Activated naive CD8-positive, alpha-beta T cell (primary cell): ENCODE measurements around the gene MZT2B.
"Not testable (repeated sequence)": the region's sequence is repeated elsewhere in the genome, so short reads cannot be mapped to it uniquely, and the experiment has no call there.

ENCODE experiments used
- H3K27ac Mint-ChIP-seq: one replicate; pipeline ENCODE4 v1.8.0; 2021; ENCODE audit warnings: mixed read lengths
- H3K27me3 Mint-ChIP-seq: one replicate; pipeline ENCODE4 v1.8.0; 2021; ENCODE audit warnings: mixed read lengths
- H3K36me3 Mint-ChIP-seq: one replicate; pipeline ENCODE4 v1.8.0; 2021; ENCODE audit warnings: mixed read lengths
- H3K4me1 Mint-ChIP-seq: one replicate; pipeline ENCODE4 v1.8.0; 2021; ENCODE audit warnings: low read depth, mixed read lengths
- H3K4me3 Mint-ChIP-seq: one replicate; pipeline ENCODE4 v1.8.0; 2021; ENCODE audit warnings: mild to moderate bottlenecking, mixed read lengths
- H3K9me3 Mint-ChIP-seq: one replicate; pipeline ENCODE4 v1.8.0; 2021; ENCODE audit warnings: low read depth, mixed read lengths

MZT2B gene

DNA sequence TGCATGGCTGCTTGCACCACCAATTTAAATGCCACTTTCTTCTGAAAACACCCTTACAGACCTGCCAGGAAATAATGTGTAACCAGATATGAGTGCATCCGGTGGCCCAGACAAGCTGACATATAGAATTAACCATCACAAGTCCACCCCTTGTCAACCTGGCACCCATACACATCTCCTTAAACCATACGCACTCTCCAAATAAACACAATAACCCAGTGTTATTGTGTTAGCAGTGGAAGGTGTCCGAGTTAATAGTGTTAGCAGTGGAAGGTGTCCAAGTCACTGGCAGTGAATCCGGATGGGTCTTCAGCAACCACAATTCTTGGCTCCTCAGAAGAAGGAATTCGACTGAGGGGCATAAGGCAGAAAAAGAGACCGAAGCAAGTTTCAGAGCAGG, 33.5 kb upstream of the MZT2B start:
- not testable (repeated sequence) for H3K36me3 Mint-ChIP-seq, H3K27me3 Mint-ChIP-seq, H3K9me3 Mint-ChIP-seq, H3K27ac Mint-ChIP-seq, H3K4me1 Mint-ChIP-seq, H3K4me3 Mint-ChIP-seq

DNA sequence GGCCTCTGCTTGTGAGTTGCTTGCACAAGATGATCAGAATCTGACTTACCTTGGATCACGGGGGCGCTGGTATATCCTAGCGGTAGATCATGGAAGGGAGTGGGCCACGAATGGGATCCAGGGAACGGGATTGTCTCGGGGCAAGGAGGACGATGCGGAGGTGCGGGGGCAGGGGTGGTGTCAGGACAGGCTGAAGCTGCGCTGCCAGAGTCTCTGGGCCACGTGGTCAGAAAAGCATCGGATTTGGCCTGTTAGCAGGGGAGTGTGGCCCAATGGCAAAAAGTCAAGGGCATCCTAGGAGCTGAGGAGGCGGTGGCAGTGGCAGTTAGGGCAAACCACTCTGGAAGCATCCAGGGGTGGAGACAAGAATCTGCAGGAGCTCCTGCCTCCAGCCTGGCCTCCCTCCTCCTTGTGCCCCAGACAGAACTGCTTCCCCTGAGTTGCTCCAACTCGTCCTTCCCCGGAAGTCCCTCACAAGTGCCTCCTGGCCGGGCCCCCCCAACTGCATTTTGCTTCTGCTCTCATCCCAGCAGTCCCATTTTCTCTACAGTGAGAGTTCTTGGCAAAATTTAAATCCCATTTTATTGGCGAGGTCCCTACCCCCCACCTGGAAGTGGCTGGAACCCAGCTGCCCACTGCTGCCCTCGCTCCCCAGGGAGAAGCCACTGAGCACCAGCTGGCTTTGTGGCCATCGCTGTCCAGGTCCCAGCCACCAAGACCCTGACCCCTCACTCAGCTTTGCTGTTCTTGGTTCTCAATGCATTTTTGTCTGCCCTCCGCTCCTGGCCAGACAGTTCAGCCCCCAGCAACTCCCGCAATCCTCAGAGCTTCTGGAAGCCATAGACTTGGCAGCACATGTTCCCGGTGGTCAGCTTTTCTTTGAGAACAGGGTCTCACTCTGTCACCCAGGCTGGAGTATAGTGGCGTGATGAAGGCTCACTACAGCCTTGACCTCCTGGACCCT, 31.6 kb upstream of the MZT2B start:
- Mint-ChIP-seq H3K4me3 (no peak overlapping the region), H3K27me3 (peaks cover 3% of the 10 kb centered on the region), H3K4me1 (no peaks in the 10 kb centered on the region), H3K36me3 (no peaks in the 10 kb centered on the region), H3K27ac (peak overlapping the region; percentile 17), H3K9me3 (no peaks in the 10 kb centered on the region)

DNA sequence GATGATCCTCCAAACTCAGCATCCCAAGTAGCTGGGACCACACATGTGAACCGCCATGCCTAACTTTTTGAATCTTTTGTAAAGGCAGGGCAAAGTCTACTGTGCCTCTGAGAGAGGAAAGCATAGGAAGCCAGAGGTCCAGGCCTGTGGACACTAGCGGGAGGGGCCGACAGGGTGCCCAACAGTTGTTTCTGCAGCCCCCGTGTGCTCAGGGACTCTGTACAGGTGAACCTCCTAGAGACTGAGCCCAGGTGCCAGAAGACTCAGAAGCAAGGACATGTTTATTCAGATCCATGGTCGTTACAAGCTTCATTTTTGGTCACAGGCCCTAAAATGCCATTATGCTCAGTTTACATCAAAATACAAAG, 30.9 kb upstream of the MZT2B start:
- not testable (repeated sequence) for H3K9me3 Mint-ChIP-seq, H3K36me3 Mint-ChIP-seq, H3K27ac Mint-ChIP-seq, H3K4me1 Mint-ChIP-seq, H3K27me3 Mint-ChIP-seq, H3K4me3 Mint-ChIP-seq

DNA sequence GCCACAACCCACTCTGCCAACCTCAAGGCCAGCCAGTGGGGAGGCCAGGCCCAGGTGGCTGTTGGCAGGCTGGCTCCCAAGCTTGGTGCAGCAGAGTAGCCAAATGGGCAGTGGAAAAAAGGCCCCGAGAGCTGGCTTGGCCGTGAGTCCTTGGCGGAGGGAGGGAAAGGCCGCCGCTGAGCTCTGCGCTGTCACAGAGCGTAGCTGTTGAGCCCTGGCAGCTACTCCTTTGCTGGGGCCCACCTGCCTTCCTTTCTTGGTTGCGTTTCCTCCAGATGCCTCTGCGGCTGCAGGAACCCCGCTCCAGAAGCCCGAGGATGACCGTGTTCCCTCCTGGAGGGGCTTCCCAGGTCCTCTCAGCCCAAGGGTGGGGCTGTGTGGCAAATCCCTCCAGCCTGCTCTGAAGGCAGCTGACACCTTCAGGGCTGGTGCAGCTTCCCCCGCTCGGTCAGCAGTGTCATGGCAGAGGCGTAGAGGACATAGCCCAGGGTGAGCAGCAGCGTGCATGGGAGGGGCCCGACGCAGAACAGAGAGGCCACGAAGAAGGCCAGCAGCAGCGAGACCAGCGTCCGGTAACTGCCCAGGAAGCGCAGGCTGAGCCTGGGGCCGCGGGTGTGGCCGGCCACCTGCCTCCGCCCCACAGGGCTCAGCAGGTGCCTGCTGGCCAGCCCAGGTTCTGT, 29.8 kb upstream of the MZT2B start:
- H3K4me1 Mint-ChIP-seq, H3K27me3 Mint-ChIP-seq, H3K27ac Mint-ChIP-seq, H3K4me3 Mint-ChIP-seq, H3K36me3 Mint-ChIP-seq, H3K9me3 Mint-ChIP-seq: not testable (repeated sequence)

DNA sequence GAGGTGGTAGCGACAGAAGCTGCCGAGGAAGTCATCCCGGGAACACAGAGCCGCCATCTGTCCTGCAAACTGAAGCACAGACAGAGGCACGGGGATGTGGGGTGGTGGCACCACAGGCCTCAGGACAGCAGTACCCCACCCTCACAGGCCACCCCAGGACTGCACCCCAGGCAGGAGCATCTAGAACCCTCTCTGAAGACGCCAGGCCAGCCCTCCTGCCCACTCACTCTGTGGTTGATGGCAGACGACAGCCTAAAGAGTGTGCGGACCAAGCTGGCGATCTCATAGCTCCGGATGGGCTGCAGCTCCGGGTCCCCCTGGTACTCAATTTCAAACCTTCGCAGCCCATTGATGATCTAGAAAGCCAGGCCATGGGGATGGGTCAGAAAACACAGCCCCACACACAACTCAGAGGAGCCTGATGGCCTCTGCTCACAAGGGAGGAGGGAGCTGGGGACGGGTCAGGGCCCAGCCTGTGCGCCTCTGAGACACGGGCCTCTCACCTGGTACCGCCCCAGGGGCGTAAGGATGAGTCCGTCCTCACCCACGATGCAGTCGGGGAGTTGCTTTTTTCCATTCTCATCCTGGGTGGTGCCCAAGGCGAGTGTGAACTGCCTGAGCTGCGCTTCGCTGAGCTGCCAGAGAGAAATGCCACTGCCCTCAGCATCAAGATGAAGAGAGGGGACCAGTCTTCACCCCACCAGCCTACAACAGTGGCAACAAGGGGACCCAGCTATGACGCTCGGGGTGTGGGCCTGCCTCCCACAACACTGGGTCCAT, 29.1 kb upstream of the MZT2B start:
- no peaks in the 10 kb centered on the region for H3K36me3 Mint-ChIP-seq
- no peaks in the 10 kb centered on the region for H3K4me1 Mint-ChIP-seq
- H3K27ac Mint-ChIP-seq, result no peak overlapping the region
- H3K27me3 Mint-ChIP-seq, result no peaks in the 10 kb centered on the region
- H3K4me3 Mint-ChIP-seq, result no peak overlapping the region
- H3K9me3 Mint-ChIP-seq, result no peaks in the 10 kb centered on the region

DNA sequence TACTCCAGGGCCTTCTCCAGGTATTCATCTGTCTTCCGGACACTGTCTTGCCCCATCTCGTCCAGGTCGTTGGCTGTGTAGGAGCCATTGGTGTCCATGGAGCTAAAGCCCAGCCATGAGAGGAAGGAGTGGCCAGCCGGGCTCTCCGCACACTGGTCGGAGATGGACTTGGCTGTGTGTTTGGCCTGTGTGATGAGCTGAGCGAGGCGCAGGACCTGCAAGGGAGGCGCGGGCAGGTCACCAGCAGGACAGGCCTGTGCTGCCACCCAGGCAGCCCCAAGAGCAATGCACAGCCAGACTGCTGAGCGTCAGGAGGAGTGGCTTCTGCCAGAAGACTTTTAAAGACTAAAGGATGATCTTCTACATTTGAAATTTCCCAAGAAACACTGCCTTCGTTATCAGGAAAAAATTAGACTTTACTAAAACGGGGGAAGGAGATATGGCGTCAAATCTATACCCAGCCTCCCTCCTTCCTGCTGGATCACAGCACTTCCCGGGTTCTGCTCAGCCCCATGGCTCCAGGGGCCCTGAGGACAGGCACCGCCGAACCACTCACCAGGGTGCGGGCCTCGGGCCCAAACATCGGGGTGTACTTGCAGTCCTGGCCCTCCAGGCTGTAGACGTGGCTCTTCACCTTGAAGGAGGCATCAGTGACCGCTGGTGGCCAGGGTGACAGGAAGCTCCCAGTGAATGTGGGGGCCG, 28.2 kb upstream of the MZT2B start:
- not testable (repeated sequence) for H3K36me3 Mint-ChIP-seq, H3K27me3 Mint-ChIP-seq, H3K9me3 Mint-ChIP-seq, H3K4me3 Mint-ChIP-seq, H3K4me1 Mint-ChIP-seq, H3K27ac Mint-ChIP-seq

DNA sequence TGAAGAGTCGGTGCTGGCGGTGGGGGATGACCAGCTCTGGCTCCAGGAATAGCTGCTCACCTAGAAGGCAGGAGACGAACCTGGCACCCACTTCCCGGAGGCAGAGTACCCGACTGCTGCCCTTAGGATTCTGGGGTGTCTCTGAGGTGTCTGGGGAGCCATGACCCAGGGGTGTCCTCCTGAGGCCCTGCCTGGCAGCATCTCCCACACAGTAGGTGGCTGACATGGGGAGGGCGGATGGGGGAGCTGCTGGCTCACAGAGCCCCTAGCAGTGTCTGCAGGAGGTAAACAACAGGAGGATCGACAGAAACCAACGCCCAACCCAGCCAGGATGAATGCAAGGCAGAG, 27.7 kb upstream of the MZT2B start:
- not testable (repeated sequence) for H3K36me3 Mint-ChIP-seq, H3K4me3 Mint-ChIP-seq, H3K27me3 Mint-ChIP-seq, H3K4me1 Mint-ChIP-seq, H3K27ac Mint-ChIP-seq, H3K9me3 Mint-ChIP-seq

DNA sequence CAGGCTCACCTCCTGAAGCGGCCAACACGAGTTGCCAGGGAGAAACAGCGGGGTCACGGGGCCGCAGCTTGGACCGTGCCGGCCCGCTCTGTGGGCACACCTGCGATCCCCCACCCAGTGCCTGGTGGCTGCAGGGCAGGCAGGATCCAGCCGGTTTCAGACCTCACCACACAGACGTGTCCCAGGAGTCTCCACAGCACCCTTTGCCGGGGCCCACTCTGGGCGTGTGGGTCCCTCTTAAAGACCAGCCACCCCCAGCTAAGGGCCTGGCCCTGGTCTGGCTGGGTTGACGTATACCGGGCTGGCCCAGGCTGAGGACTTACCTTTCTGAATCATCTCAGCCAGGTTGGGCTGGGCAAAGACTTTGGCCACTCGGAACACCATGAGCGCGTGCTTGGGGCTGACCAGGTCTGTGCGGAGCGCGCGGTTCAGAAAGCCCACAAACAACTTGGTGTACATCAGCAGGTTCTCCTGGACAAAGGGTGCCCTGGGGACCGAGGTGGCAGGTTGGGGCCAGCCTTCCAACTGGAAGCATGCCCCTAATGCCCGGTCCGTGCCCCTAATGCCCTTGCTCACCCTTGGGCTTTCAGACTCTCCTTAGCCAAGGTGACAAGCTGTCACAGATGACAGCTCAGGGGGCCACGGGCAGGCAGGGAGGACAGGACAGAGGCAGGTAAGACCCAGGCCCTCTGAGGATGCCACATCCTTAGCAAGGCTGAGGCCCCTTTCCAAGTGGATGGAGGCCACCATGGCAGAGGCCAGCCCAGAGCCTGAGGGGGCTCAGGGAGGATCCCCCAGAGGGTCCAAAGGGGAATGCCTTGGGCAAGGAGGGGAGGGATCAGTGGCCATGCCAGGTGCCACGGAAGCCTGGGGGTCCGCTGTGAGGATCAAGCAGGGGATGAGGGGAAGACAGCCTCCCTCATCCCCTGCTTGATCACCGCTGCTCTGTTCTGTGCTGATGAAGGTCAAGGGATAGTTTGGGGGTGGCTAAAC, 27.0 kb upstream of the MZT2B start:
- Mint-ChIP-seq H3K4me3 (no peak overlapping the region), H3K9me3 (no peaks in the 10 kb centered on the region), H3K4me1 (no peaks in the 10 kb centered on the region), H3K27me3 (no peaks in the 10 kb centered on the region), H3K36me3 (no peaks in the 10 kb centered on the region), H3K27ac (no peak overlapping the region)

DNA sequence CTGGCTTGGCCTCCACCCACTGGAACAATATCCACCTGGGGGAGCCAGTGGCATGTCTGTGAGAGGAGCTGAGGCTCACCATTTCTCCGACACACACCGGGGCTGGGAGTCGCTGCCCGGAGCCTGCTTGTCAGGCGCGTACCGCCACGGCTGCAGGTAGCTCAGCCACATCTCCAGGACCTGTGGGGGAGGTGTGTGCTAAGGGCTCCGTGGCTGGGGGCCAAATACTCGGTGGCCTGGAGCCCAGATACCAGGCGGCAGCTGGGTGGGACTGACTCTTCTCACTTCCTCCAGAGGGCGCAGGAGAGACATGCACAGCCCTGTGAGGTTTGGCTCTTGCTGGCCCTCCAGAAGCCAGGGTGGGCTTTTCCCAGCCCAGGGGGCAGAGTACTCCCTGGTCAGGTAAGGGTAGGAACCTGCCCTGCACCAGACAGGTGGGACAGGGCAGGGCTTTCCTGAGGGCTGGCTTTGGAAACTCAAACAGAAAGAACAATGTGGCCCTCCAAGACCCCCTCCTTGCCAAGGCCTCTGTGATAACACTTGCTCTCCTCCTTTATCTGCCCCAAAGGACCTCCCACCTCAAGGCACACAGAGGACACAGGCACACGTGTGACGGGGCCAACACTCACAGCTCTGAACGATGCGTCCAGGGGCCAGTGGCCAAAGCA, 26.0 kb upstream of the MZT2B start:
- H3K4me3 Mint-ChIP-seq, H3K36me3 Mint-ChIP-seq: not testable (repeated sequence)

DNA sequence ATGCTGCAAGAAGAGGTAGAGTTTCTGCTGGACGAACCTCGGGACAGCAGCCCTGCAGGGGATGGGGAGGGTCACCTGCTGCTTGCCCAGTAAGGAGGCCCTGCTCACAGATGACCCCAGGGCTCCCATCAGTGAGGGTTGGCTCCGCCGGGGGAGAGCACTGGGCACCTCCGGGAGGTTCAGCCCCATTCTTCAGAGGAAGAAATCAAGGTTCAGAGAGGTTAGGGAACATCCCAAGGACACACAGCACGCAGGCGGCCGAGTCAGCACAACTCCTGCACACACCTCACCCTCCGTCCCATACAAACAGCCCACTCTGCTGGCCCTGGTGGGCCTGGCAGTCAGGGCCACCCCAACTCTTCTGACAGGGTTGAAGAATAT, 25.4 kb upstream of the MZT2B start:
- no peak overlapping the region for H3K27ac Mint-ChIP-seq
- H3K9me3 Mint-ChIP-seq, result no peaks in the 10 kb centered on the region
- H3K4me3 Mint-ChIP-seq, result no peak overlapping the region
- no peaks in the 10 kb centered on the region for H3K4me1 Mint-ChIP-seq
- no peaks in the 10 kb centered on the region for H3K36me3 Mint-ChIP-seq
- H3K27me3 Mint-ChIP-seq, result no peaks in the 10 kb centered on the region

More for the DNA sequence above, 26.0 kb upstream of the MZT2B start:
- H3K27ac Mint-ChIP-seq, H3K27me3 Mint-ChIP-seq, H3K4me1 Mint-ChIP-seq, H3K9me3 Mint-ChIP-seq: not testable (repeated sequence)

DNA sequence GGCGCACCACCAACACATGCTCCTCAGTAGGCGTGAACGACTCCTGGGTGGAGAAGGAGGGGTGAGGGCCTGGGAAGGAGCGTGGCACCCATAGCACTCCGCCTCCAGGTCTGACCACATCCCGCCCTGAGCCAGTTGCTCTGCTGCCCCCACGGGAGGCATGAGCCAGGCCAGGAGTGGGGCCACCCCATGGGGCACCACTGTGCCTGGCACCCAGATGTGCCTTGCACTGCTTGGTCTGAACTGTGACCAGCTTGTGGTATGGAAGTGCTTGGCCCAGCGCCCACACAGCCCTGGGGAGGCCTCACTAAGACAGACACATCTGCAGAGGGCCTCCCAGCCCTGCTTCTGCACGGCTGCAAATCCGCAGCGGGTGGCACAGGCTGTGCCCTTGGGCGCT, 24.7 kb upstream of the MZT2B start:
- not testable (repeated sequence) for H3K27ac Mint-ChIP-seq, H3K9me3 Mint-ChIP-seq, H3K4me1 Mint-ChIP-seq, H3K27me3 Mint-ChIP-seq, H3K36me3 Mint-ChIP-seq, H3K4me3 Mint-ChIP-seq

DNA sequence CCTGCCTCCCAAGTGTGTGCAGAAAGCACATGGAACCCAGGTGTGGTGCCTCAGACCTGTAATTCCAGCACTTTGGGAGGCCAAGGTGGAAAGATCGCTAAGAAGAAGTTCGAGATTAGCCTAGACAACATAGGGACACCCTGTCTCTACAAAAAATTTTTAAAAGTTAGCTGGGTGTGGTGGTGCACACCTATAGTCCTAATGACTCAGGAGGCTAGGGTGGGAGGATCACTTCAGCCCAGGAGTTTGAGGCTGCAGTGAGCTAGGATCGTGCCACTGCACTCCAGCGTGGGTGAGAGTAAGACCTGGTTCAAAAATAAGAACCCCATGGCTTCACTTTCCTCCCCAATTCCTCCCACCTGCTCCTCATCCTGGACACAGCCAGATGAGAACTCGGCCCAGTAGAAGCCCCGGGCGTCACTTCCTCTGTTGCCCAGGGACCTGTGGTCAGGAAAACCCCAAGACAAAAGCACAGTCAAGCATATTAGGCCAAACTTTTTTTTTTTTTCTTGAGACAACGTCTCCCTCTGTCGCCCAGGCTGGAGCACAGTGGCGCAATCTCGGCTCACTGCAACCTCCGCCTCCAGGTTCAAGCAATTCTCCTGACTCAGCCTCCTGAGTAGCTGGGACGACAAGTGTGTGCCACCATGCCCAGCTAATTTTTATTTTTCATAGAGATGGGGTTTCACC, 24.1 kb upstream of the MZT2B start:
- not testable (repeated sequence) for H3K4me1 Mint-ChIP-seq, H3K4me3 Mint-ChIP-seq, H3K27ac Mint-ChIP-seq, H3K9me3 Mint-ChIP-seq, H3K36me3 Mint-ChIP-seq, H3K27me3 Mint-ChIP-seq

DNA sequence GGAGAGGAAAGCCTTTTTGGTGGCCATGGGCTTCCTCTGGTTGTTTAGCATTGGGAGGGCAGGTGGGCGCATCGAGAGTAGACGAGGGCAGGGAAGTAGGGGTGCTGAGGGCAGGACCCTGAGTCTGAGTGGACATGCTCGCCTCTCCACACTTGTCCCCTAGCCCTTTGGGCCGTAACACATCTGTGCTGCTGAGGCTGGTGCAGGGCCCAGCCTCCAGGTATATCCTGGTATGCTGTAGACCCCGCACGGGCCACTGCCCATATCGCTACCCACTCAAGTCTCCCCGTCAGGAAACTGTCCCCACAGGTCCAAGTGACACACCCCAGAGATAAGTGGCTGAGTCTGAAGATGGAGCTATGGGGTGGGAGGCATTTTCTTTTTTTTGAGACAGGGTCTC, 23.4 kb upstream of the MZT2B start:
- no peaks in the 10 kb centered on the region for H3K36me3 Mint-ChIP-seq
- H3K4me1 Mint-ChIP-seq, result no peaks in the 10 kb centered on the region
- no peak overlapping the region for H3K4me3 Mint-ChIP-seq
- no peaks in the 10 kb centered on the region for H3K27me3 Mint-ChIP-seq
- no peak overlapping the region for H3K27ac Mint-ChIP-seq
- no peaks in the 10 kb centered on the region for H3K9me3 Mint-ChIP-seq
